ENCODE measurements around the gene EIF4A2. TPM values are rescaled to one million over a fixed set of nuclear protein-coding genes. Genes with fewer than 3 reads are reported as not detected.

Gene EIF4A2
- total and polyA plus RNA-seq, 9 of the 15 experiments (the other 6 are each of a cell fraction or from before 2014, with no cell fraction given), result 307 to 754 (median 435) TPM

DNA sequence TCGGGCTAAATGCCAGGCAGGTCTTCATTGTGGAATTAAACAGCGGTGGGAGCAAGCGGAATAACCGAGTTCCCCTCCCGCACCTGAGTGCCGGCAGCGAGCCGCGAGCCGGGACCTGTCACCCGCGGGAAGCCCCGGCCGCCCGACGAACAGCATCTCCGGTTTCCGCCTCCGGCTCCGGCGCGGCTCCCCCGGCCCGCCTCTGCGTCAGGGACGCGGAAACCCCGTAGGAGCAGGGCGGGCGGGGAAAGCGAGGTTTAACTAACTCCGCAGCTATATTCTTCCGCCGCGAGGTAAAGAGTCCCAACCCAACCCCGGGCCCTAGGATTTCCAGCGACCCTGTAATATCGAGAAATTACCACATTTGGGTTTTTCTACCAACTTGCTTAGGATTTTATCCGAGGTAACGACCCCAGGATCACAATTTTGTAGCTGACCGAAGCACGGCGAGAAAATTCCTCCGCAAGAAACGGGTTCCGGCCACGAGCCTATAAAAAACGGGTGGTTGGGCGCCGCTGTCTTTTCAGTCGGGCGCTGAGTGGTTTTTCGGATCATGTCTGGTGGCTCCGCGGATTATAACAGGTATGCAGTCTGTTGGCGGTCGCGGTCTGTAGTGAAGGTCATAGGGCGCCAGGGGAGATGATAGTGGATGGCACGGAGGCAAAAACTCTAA is at the start of gene EIF4A2 (continued):
- TF ChIP-seq TSHZ1 (CRISPR knock-in tag; IDR thresholded peaks at IDR 0.05), result no peak
- TF ChIP-seq KDM1A (IDR thresholded peaks at IDR 0.05), result no peak
- no peak for TF ChIP-seq ZBTB49 (CRISPR knock-in tag; IDR thresholded peaks at IDR 0.05; ENCODE audit: borderline replicate concordance)
- no peak for TF ChIP-seq PRMT5 (CRISPR knock-in tag; IDR thresholded peaks at IDR 0.05)
- TF ChIP-seq MYBL2 (IDR thresholded peaks at IDR 0.05; ENCODE audit: low read depth), result no peak
- TF ChIP-seq MYBL2 (CRISPR knock-in tag; IDR thresholded peaks at IDR 0.05; ENCODE audit: borderline replicate concordance), result no peak
- no peak for TF ChIP-seq NFATC3 (IDR thresholded peaks at IDR 0.05)
- TF ChIP-seq, protein P1, sequence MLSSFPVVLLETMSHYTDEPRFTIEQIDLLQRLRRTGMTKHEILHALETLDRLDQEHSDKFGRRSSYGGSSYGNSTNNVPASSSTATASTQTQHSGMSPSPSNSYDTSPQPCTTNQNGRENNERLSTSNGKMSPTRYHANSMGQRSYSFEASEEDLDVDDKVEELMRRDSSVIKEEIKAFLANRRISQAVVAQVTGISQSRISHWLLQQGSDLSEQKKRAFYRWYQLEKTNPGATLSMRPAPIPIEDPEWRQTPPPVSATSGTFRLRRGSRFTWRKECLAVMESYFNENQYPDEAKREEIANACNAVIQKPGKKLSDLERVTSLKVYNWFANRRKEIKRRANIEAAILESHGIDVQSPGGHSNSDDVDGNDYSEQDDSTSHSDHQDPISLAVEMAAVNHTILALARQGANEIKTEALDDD (IDR thresholded peaks at IDR 0.05), result peak; percentile 51
- TF ChIP-seq ZNF551 (CRISPR knock-in tag; IDR thresholded peaks at IDR 0.05), result no peak
- TF ChIP-seq ZNF174 (CRISPR knock-in tag; IDR thresholded peaks at IDR 0.05), result no peak
- TF ChIP-seq NFXL1 (CRISPR knock-in tag; IDR thresholded peaks at IDR 0.05), result no peak
- TF ChIP-seq, protein P2, sequence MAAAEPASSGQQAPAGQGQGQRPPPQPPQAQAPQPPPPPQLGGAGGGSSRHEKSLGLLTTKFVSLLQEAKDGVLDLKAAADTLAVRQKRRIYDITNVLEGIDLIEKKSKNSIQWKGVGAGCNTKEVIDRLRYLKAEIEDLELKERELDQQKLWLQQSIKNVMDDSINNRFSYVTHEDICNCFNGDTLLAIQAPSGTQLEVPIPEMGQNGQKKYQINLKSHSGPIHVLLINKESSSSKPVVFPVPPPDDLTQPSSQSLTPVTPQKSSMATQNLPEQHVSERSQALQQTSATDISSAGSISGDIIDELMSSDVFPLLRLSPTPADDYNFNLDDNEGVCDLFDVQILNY (CRISPR knock-in tag; IDR thresholded peaks at IDR 0.05), result no peak; the same call in 1 of the 2 replicates
- no peak for TF ChIP-seq ZNF699 (CRISPR knock-in tag; IDR thresholded peaks at IDR 0.05; ENCODE audit: insufficient replicate concordance)
- TF ChIP-seq E2F8 (IDR thresholded peaks at IDR 0.05; ENCODE audit: low read depth, partially characterized antibody), result peak; percentile 78
- TF ChIP-seq, protein P3, sequence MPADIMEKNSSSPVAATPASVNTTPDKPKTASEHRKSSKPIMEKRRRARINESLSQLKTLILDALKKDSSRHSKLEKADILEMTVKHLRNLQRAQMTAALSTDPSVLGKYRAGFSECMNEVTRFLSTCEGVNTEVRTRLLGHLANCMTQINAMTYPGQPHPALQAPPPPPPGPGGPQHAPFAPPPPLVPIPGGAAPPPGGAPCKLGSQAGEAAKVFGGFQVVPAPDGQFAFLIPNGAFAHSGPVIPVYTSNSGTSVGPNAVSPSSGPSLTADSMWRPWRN (IDR thresholded peaks at IDR 0.05; ENCODE audit: low read depth), result peak; percentile 74; the same call in 1 of the 2 replicates
- peak; percentile 63; the same call in 1 of the 2 replicates for TF ChIP-seq GATAD2B (IDR thresholded peaks at IDR 0.05; ENCODE audit: borderline replicate concordance)
- peak; percentile 92 for TF ChIP-seq CHD2 (IDR thresholded peaks at IDR 0.05; ENCODE audit: low read depth, low read length)

All from K562 (cell line).